Adrenal gland (tissue), 5 donors: ENCODE measurements around the gene TCF12.

Experiments used
- POLR2A ChIP-seq, 2 donors: fragments of 450-650 bp; IDR thresholded peaks; one replicate each; pipeline ENCODE4 v1.6.1; 2017; ENCODE audit warnings: antibody characterized with exemption in 2 of 2, mild to moderate bottlenecking in 2 of 2, moderate library complexity in 1 of 2
- TF ChIP-seq, protein P1 (sequence below), 6 experiments: fragments of 450-650 bp in 4 of 6; fragments of 200-600 bp in 2 of 6; sonication (generic) in 1 of 6; IDR thresholded peaks; 1 replicate in 5 of 6; 2 replicates in 1 of 6; pipeline versions ENCODE4 v1.5.1 to v1.8.0; 2016 to 2021; ENCODE audit warnings: antibody characterized with exemption in 6 of 6, mild to moderate bottlenecking in 2 of 6, moderate library complexity in 1 of 6
- donor health status: DM: no; HTN: no; CAD: no.

DNA sequence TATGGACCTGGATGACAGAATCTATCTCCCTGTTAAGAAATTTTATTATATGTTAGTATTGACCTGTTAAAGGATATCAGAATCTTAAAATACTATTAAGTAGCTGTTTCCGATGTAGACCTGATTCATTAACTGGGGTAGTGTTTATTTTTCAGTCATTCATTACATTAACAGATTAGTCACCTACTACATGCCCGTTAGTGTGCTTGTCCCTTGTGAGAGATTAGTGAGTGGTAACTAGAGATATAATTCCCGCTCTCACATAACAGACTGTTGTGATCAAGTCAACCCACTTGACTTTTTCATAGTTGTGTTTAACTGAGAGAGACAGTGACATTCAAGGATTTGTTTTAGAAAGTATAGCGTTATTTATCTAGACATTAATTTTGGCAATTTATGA, 166.8 kb downstream of the TCF12 start:
- TF ChIP-seq, protein P1, sequence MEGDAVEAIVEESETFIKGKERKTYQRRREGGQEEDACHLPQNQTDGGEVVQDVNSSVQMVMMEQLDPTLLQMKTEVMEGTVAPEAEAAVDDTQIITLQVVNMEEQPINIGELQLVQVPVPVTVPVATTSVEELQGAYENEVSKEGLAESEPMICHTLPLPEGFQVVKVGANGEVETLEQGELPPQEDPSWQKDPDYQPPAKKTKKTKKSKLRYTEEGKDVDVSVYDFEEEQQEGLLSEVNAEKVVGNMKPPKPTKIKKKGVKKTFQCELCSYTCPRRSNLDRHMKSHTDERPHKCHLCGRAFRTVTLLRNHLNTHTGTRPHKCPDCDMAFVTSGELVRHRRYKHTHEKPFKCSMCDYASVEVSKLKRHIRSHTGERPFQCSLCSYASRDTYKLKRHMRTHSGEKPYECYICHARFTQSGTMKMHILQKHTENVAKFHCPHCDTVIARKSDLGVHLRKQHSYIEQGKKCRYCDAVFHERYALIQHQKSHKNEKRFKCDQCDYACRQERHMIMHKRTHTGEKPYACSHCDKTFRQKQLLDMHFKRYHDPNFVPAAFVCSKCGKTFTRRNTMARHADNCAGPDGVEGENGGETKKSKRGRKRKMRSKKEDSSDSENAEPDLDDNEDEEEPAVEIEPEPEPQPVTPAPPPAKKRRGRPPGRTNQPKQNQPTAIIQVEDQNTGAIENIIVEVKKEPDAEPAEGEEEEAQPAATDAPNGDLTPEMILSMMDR (IDR thresholded peaks at IDR 0.05), result no peak
- TF ChIP-seq POLR2A (IDR thresholded peaks at IDR 0.05), result no peak
